ENCODE measurements around the gene PLAAT1. TPM values are rescaled to one million over a fixed set of nuclear protein-coding genes. Genes with fewer than 3 reads are reported as not detected.

The PLAAT1 gene
- total RNA-seq (2014; rRNA removed; shearing (Covaris generic)): 0.51 TPM in 1 of 2 replicates, not detected in the other

- peak; percentile 47 for DNase-seq (ENCODE audit: low spot score)
Measured at GRCh38 chr3:193240850-193241706, at the start of gene PLAAT1. TSS of gene PLAAT1 (plus strand) at chr3:193241222. CDS start at chr3:193255651, 14,429 bp downstream.

- no peak for DNase-seq (ENCODE audit: low spot score)
Measured at GRCh38 chr3:193194371-193194770, 46.7 kb upstream of the PLAAT1 start.

DNA sequence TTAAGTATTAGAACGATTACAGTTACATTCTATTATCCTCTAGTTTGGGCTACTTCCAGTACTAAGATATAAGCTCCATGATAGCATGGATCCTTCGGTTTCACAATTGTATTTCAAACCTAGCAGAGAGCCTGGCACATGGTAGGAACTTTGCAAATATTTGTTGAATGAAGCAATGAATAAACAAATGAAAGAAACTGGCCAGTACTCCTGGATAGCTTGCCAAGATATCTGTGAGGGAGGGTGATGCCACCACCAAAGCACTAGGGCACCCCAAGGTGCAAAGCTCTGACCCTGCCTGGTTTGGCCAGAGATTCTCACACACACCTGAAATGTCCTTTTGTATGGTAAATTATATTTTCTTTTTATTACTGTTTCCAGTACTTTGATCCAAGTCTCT lies 44.3 kb upstream of the PLAAT1 start:
- no peak for DNase-seq (ENCODE audit: low spot score)

GRCh38 chr3:193207290-193208273 lies 33.4 kb upstream of the PLAAT1 start:
- DNase-seq (ENCODE audit: low spot score): no peak

- DNase-seq (ENCODE audit: low spot score): no peak
Measured at GRCh38 chr3:193210618-193211017, 30.4 kb upstream of the PLAAT1 start.

GRCh38 chr3:193211173-193211572 lies 29.8 kb upstream of the PLAAT1 start:
- no peak for DNase-seq (ENCODE audit: low spot score)

DNA sequence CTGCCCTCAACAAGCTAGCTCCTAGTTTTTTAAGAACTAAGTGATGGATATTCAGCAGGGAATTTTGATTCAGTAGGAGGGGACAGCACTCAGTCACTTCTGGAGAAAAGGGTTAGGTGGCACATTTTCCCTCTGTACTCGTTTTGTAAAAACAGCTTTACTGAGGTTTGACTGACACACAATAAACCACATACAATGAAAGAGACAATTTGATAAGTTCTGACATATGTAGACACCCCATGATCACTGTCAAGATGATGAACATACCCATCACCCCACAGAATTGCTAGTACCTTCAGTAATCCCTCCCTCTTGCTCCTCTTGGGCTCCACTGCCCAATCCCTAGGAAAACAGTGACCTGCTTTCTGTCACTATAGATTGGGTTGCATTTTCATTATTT lies 29.0 kb upstream of the PLAAT1 start:
- DNase-seq (ENCODE audit: low spot score): no peak

GRCh38 chr3:193212844-193213243 lies 28.2 kb upstream of the PLAAT1 start:
- no peak for DNase-seq (ENCODE audit: low spot score)

- peak; percentile 5 for DNase-seq (ENCODE audit: low spot score)
Measured at GRCh38 chr3:193214445-193214844, 26.6 kb upstream of the PLAAT1 start.

- no peak for DNase-seq (ENCODE audit: low spot score)
Measured at GRCh38 chr3:193225302-193226125, 15.5 kb upstream of the PLAAT1 start.

DNA sequence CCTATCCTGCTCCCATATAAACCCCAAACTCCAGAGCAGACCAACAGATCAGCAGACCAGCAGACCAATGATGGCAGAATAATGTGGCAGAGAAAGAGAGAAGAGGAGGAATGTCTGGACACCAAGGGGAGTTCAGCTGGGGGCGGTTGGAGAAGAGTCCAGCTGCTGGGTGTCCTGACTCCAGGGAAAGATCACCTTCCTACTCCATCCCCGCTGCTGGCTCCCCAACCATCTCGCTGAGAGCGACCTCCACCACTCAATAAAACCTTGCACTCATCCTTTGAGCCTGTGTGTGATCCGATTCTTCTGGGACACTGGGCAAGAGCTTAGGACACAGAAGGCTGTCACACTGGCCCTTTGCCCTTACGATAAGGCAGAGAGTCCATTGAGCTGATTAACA lies 12.8 kb upstream of the PLAAT1 start:
- no peak for DNase-seq (ENCODE audit: low spot score)

GRCh38 chr3:193229851-193230420 lies 11.1 kb upstream of the PLAAT1 start:
- no peak for DNase-seq (ENCODE audit: low spot score)

DNA sequence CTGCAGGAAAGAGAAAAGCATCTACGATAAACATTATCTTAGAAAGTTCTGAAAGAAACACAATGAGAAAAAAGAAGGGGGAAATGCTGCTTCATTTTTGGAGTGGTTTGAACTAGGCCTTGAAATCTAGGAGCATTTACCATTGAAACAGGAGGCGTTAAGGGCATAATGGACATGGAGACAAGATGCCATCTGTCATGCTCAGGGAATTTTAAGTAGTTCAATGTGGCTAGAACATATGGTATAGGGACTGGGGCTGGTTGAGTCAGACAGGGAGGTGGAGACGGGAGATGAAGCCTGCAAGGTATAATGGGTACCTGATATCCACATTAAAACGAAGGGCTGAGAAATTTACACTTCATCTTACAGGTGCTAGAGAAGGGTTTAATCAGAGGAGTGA lies 10.4 kb upstream of the PLAAT1 start:
- DNase-seq (ENCODE audit: low spot score): no peak

DNA sequence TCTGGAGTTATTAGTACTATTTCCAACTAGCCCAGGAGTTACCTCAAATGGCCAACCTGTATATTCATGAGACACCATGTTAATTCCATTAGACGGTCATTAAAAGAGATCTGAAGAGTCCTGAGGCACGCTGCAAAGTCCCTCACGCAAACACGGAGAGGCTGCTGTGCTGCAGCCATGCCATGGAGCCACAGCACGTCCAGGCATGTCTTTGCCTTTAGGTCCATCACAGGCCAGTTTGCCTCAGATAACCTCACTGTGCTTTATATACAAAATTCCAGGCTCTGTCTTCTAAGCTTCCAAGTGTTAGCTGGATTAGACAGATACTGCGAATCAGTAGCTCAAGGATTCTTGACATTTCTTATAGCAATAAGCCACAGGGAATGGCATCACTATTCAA lies 9.8 kb upstream of the PLAAT1 start:
- no peak for DNase-seq (ENCODE audit: low spot score)

GRCh38 chr3:193236599-193236998 lies 4.4 kb upstream of the PLAAT1 start:
- DNase-seq (ENCODE audit: low spot score): no peak

DNA sequence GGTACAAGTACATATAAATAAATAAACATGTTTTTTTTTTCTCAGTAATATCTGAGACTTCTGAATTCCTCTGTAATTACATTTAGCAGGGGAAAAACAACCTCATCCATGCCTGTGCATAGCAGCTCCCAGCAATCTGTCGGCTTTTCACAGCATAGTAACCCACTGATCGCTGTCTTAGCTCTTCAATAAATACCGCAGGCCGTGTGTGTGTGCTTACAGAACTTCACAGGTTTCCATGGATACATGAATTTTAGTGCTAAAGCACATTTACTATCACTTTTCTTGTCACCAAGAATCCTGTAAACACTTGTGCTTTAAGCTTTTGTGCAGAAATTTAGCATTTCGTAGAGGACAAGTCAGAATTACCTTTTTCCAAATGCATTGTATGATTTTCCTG lies 4.0 kb upstream of the PLAAT1 start:
- DNase-seq (ENCODE audit: low spot score): no peak

DNA sequence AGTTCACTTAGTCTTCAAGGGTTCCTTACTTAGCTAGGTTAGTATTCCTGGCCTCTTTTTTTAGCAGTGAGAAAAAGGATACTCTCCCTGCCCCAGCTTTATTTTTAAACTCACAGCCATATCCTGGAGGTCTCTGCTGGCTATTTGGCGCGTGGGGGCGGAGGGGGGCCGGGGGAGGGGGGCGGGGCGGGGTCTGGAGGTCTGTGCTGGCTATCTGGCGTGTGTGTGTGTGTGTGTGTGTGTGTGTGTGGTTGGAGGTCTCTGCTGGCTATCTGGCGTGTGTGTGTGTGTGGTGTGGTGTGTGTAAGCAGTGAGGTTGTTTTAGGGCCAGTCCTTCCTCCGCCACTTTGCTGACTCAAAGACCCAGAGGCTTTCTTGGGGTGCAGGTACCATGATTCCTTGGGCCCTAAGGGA lies 579 bp upstream of the PLAAT1 start:
- DNase-seq (ENCODE audit: low spot score): no peak

GRCh38 chr3:193241716-193242115 lies 694 bp downstream of the PLAAT1 start:
- no peak for DNase-seq (ENCODE audit: low spot score)

- no peak for DNase-seq (ENCODE audit: low spot score)
Measured at GRCh38 chr3:193243571-193243970, 2.5 kb downstream of the PLAAT1 start.

DNA sequence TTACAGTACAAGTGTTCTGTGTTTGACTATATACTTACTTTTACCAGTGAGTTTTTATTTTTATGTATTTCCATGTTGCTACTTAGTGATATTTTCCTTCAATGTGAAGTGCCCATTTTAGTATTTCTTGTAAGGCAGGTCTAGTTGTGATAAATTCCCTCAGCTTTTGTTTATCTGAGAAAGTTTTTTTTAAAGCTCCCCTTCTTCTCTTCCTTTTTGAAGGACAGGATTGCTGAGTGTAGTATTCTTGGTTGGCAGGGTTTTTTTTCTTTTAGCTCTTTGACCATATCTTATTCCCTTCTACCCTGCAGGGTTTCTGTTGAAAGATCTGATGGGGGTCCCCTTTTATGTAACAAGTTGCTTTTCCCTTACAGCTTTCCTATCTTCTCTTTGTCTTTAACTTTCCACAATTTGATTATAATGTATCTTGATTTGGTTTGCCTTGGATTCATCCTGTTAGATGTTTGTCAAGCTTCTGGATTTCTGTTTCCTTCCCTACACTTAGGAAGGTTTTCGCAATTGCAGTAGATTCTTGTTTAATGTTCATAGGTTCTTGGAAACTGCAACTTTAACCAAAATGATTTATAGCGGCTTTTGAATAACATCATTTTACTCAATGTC lies 7.9 kb downstream of the PLAAT1 start:
- DNase-seq (ENCODE audit: low spot score): no peak

- no peak for DNase-seq (ENCODE audit: low spot score)
Measured at GRCh38 chr3:193250492-193250891, 9.5 kb downstream of the PLAAT1 start.

Data from HT-29 (cell line).